ENCODE data around the gene STK10. TPM values are rescaled to one million over a fixed set of nuclear protein-coding genes. Genes with fewer than 3 reads are reported as not detected.

STK10 gene
- total and polyA plus RNA-seq, 12 donors, result 5.5 to 39.1 (median 19.0) TPM

GRCh38 chr5:172219296-172219695, 31.3 kb upstream of the STK10 start:
- no peaks in the 10 kb centered on the region for H3K36me3 ChIP-seq (replicated peaks in 1 of 2)
- TF ChIP-seq POLR2A (IDR thresholded peaks at IDR 0.05), result no peak
- no peak for TF ChIP-seq CTCF (IDR thresholded peaks at IDR 0.05)
- H3K27me3 ChIP-seq, result no peaks in the 10 kb centered on the region
- no peak overlapping the region for H3K4me3 ChIP-seq
- no peak for DNase-seq
- 82 to 95% (median 88%) methylated on average over 2 of the region's 2 CpGs for WGBS, 4 donors
- H3K9me3 ChIP-seq (replicated peaks in 1 of 3), result no peaks in the 10 kb centered on the region
- intact Hi-C loops (cut with DNase I), result no loop called here
- H3K27ac ChIP-seq, result no peak overlapping the region
- H3K4me1 ChIP-seq (replicated peaks in 1 of 2), result no peaks in the 10 kb centered on the region

GRCh38 chr5:172216345-172216744, 28.3 kb upstream of the STK10 start:
- H3K4me3 ChIP-seq, result no peak overlapping the region
- no peak overlapping the region for H3K27ac ChIP-seq
- TF ChIP-seq POLR2A (IDR thresholded peaks at IDR 0.05), result no peak
- TF ChIP-seq CTCF (IDR thresholded peaks at IDR 0.05), result no peak
- DNase-seq, result no peak
- H3K36me3 ChIP-seq (replicated peaks in 1 of 2), result peaks cover 0 to 8% of the 10 kb centered on the region in 2 donors
- no peaks in the 10 kb centered on the region for H3K27me3 ChIP-seq
- no peaks in the 10 kb centered on the region for H3K4me1 ChIP-seq (replicated peaks in 1 of 2)
- intact Hi-C loops (cut with DNase I), result no loop called here
- H3K9me3 ChIP-seq (replicated peaks in 1 of 3), result no peaks in the 10 kb centered on the region
- WGBS, 4 donors, result 96 to 98% (median 97%) methylated on average over 3 of the region's 3 CpGs

GRCh38 chr5:172213126-172213525, 25.1 kb upstream of the STK10 start:
- Histone ChIP-seq H3K9me3 (replicated peaks in 1 of 3) (no peaks in the 10 kb centered on the region), H3K27me3 (no peaks in the 10 kb centered on the region), H3K4me3 (no peak overlapping the region), H3K27ac (no peak overlapping the region), H3K4me1 (replicated peaks in 1 of 2) (no peaks in the 10 kb centered on the region), H3K36me3 (replicated peaks in 1 of 2) (peaks cover 0 to 8% of the 10 kb centered on the region in 2 donors)
- WGBS, 4 donors, result 95 to 98% (median 96%) methylated on average over 4 of the region's 4 CpGs
- intact Hi-C loops (cut with DNase I), result no loop called here
- TF ChIP-seq CTCF (IDR thresholded peaks at IDR 0.05) (no peak), POLR2A (IDR thresholded peaks at IDR 0.05) (no peak)
- no peak for DNase-seq

- H3K36me3 ChIP-seq (replicated peaks in 1 of 2), result peaks cover 0 to 8% of the 10 kb centered on the region in 2 donors
- no peaks in the 10 kb centered on the region for H3K27me3 ChIP-seq
- WGBS, 4 donors, result 94 to 98% (median 96%) methylated on average over 8 of the region's 8 CpGs
- H3K4me1 ChIP-seq (replicated peaks in 1 of 2), result no peaks in the 10 kb centered on the region
- no peak overlapping the region for H3K4me3 ChIP-seq
- TF ChIP-seq CTCF (IDR thresholded peaks at IDR 0.05), result no peak
- no peak for TF ChIP-seq POLR2A (IDR thresholded peaks at IDR 0.05)
- H3K9me3 ChIP-seq (replicated peaks in 1 of 3), result no peaks in the 10 kb centered on the region
- no peak for DNase-seq
- no peak overlapping the region for H3K27ac ChIP-seq
- intact Hi-C loops (cut with DNase I), result no loop called here
These were observed 23.7 kb upstream of the STK10 start for GRCh38 chr5:172211676-172212075.
